NCI-H2081 (cell line): Measurements from ENCODE around the gene ZBTB20.

ENCODE experiments used
- DNase-seq, 2 experiments: peaks; one replicate each; lab custom pipeline; 2025; lab: John Stamatoyannopoulos, UW

Gene ZBTB20

GRCh38 chr3:115089481-115089880 is 57.6 kb downstream of the ZBTB20 start:
- no peak for DNase-seq

DNA sequence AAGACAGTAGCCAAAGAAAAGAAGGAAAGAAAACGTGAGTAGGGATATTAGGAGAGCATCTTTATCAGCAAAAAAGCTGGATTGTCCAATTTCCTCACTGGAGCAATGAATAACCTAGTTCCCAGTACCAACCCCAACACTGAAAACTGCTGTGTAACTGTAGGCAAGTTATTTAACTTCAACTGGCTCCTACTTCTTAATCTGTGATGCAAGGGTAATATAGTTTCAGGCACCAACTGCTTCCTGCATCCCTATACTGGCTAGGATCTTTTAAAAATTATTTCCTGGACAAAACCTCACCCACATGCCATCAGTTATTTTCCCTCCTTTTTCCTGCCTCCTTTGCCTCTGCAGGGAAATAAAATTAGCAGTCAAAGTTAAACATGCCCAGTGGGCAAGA is 59.6 kb downstream of the ZBTB20 start:
- DNase-seq, result no peak

- no peak for DNase-seq
These were observed 60.7 kb downstream of the ZBTB20 start for GRCh38 chr3:115086344-115086743.

- DNase-seq, result peak in 1 of 2 experiments; percentile 31
These were observed 61.8 kb downstream of the ZBTB20 start for GRCh38 chr3:115085197-115085865.

DNA sequence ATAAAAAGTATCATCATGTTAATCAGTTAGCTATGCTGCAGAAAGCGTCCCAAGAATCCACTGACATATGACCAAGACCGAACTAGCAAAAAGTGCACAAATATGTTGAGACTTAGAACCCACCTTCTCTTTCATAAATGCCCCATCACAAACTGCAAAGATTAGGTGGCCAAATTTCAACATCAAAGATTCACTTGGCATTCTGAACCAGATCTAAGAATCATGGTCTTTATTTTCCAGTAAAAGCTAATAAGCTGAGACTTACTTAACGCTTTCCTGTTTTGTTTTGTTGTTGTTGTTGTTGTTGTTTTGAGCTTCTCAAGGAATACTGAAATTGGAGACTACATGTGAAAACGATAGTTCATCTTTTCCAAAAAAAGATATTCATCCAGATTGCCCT is 62.4 kb downstream of the ZBTB20 start:
- no peak for DNase-seq

- no peak for DNase-seq
These were observed 64.8 kb downstream of the ZBTB20 start for GRCh38 chr3:115082260-115082659.

GRCh38 chr3:115081444-115081843 is 65.6 kb downstream of the ZBTB20 start:
- DNase-seq, result no peak

- DNase-seq, result no peak
These were observed 69.4 kb downstream of the ZBTB20 start for GRCh38 chr3:115077501-115078250.

DNA sequence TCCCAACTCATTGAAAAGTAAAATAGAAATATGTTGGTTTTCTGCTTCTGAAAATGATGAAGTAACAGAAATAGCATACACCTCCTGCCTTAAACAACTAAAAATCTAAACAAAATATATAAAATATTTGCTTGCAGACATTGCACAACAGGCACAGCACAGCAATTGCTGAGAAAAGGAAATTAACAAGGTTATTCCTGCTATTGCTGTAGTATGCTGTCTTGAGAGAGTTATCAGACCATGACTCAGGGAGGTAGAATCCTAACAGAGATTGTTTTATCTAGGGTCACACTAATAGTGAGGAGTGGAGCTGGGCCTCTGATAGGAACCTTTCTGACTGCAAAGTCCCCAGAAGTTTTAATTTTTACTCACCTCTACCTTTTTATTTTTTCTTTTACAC is 72.6 kb downstream of the ZBTB20 start:
- DNase-seq, result no peak

DNA sequence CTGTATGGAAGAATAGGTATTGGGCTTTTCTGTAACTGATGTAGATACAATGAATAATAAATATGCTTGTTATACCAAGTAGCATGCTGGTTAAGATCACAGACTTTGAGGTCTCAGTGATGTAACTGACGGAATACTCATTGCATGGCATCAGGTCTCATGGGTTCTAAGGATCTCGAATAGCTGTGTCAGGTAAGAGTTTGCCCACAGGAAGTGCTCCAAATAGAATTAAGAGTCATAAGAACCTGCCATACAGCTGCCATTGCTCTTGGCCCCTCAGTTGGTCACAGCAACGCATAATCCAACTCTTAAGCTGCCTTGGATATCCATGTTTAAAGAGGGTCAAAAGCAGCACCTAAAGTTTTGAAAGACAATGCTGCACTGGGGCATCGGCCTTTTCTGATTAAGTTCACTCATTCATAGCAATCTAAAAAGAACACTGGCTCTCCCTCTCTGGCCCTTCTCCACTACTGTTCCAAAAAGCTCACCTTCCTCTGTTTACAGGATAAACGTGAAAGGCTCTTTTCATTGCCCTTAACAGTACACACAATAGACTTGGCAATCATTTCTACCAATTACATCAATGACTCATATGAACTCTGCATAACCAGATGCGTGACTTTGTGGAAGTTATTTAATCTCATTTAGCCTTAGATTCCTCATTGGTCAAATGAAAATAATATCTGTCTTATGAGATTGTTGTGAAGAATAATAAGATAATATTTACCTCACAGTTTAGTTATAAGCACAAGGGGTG is 74.6 kb downstream of the ZBTB20 start:
- peak; percentile 27 to 74 for DNase-seq

- DNase-seq, result no peak
These were observed 75.5 kb downstream of the ZBTB20 start for GRCh38 chr3:115071601-115072000.

DNA sequence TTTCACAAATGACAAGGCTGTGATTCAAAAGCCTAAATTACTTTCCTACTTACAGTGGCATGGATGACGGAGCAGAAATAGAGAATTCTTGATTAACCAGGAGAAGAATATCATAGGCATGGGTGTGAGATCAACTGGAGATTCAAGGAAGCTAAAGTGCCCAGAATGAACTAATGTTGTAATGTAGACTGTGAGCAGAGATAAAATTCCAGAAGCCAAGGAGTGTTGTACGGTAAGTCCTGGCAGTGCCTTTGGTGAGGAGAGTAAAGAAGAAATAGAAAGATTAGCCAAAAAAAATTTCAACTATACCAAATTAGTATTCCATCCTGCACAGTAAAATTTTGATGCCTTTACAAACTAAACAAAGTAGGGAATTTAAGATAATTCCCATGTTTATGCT is 75.9 kb downstream of the ZBTB20 start:
- no peak for DNase-seq

- DNase-seq, result no peak
These were observed 78.3 kb downstream of the ZBTB20 start for GRCh38 chr3:115068799-115069198.

GRCh38 chr3:115062412-115062956 is 84.6 kb downstream of the ZBTB20 start:
- no peak for DNase-seq

- DNase-seq, result no peak
These were observed 85.1 kb downstream of the ZBTB20 start for GRCh38 chr3:115062009-115062408.

DNA sequence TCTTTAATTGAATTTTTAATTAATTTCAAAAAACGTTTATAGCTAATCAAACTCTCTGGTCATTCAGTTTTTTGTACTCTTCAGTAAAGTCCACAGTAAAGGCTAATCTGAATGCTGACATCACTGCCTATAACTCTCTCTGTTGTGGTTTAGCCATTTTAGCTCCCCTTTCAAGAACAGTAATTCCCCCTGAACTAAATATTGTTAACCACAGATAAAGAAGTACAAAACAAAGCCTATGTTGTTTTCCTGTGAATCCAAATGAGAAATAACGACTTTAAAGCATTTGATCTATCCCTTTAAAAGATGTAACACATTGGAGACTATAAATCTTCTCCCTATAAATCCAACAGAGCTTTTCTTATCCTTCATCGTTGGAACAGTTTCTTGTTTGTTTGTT is 94.2 kb downstream of the ZBTB20 start:
- DNase-seq, result no peak

DNA sequence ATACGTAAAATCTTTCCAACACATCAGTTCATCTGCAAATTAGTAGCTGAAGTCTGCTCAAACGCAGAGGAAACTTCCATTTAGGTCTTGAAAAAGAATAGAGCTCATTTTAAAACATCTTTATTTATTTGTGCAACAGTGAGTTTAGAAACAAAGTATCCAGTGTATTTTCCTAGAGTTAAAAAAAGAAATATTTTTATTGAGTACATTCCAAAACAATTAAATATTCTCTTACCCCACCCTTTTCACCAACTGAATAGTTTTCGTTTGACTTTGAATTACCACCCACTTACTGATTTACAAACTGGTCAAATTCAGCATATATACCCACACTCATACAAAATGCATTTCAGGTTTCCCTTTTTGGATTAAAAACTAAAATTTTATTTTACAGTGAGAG is 104.7 kb downstream of the ZBTB20 start:
- DNase-seq, result no peak

GRCh38 chr3:115040673-115041286 is 106.3 kb downstream of the ZBTB20 start:
- DNase-seq, result peak; percentile 11 to 47

DNA sequence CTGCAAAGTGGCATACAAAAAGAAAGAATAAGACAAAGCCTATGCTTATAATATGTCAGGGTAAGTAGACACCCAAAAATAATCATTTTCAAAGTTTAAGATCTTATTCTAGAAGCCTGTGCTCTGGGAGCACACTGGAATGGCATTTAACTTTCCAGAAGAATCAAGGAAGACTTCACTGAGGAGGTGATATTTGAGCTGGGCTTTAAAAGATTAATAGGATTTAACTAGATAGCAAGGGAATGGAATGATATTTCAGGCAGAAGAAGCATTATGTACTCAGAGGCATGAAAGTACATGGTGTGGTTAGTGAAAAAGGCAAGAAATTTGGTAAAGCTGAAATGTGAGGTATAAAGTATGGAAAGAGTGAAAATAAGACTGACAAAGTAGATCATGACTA is 106.8 kb downstream of the ZBTB20 start:
- no peak for DNase-seq

DNA sequence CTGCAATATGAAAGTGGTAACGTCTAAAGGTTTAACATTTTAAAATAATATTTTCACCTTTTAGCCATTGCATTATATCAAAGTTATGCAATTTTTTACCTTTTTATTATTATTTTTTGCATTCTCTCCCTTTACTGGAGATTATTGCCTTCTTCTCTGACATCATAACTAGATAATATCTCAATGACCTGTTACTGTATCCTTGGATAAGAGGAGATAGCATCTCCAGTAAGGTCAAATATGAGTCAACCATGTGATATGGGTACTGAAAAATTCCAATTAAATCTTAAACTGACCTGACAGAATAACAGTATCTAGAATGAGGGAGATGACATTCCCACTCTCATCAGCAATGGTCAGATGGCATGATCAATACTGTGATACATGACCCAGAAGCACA is 108.3 kb downstream of the ZBTB20 start:
- no peak for DNase-seq

DNA sequence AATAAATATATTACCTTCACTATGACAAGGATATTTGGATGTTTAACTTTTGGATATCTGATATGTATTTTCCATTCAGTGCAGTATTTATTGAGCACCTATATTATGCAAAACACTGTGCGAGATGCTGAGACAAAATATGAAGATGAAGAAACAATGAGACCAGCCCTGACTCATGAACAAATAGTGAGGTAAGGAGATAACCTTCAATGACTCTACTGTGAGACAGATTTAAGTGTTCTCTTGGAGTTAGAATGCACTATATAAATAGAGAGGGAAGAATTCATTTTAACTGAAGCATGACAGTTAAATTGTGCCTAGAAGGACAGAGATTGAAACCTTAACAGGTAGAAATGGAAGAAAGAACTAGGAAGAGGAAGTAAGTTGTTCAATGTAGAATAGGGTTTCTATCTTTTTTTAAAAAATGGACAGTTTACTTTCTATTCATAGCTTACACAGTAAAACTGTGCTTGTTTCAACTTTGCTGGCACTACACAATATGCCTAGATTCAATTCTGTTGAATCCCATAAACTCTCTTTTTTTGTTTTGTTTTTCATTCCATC is 124.2 kb downstream of the ZBTB20 start:
- no peak for DNase-seq

DNA sequence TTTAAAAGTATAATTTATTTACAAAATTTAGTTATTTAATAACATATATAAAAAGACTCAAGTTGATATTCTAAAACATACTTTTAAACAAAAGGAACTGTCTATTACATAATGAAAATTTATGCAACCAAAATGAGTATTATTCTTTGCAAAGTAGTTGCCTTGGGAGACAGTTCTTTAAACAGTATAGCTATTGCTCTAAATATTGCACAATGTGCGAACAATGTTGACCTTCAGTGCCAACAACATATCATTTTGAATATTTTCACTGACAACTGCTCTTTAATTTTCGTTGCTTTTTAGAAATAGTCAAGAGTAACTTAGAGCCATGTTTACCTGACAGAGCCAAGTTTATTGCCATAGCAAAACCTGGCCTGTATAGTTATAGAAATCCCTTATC is 124.9 kb downstream of the ZBTB20 start:
- DNase-seq, result no peak
